ENCODE results near the gene GPX3.

Gene GPX3

DNA sequence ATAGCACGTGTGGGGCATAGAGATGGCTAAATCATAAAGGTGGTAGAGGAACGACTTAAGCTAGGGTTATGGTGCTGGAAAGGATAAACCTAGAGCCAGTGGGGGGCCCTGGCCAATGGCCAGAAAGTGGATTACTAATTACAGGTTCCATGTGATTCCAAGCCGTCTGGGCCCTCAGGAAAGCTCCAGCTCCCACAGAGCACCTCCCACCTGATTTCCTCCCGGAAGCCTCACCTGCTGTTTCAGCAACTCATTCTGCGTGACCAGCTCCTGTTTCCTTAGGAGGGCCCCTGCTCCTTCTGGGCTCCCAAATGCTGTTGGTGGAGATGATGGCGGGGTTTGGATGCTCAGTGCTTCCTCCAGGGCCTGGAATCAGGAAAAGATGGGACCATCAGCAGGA lies 16.2 kb downstream of the GPX3 start:
- no peak overlapping the region for H3K4me3 ChIP-seq (ENCODE audit: low read depth, low read length)
- no peak for DNase-seq (ENCODE audit: low read depth)
- TF ChIP-seq, protein P1, sequence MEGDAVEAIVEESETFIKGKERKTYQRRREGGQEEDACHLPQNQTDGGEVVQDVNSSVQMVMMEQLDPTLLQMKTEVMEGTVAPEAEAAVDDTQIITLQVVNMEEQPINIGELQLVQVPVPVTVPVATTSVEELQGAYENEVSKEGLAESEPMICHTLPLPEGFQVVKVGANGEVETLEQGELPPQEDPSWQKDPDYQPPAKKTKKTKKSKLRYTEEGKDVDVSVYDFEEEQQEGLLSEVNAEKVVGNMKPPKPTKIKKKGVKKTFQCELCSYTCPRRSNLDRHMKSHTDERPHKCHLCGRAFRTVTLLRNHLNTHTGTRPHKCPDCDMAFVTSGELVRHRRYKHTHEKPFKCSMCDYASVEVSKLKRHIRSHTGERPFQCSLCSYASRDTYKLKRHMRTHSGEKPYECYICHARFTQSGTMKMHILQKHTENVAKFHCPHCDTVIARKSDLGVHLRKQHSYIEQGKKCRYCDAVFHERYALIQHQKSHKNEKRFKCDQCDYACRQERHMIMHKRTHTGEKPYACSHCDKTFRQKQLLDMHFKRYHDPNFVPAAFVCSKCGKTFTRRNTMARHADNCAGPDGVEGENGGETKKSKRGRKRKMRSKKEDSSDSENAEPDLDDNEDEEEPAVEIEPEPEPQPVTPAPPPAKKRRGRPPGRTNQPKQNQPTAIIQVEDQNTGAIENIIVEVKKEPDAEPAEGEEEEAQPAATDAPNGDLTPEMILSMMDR (IDR thresholded peaks at IDR 0.05; ENCODE audit: low read depth, low read length, missing control alignments), result no peak
- in situ Hi-C loops (cut with HindIII; ENCODE audit: low sequenced_read_pairs), result loop anchor here (5.0 kb wide), 2 partner anchors 39 to 56 kb away; no protein-coding TSS in a partner anchor

GRCh38 chr5:151037561-151038411 lies 17.4 kb downstream of the GPX3 start:
- peak; percentile 49 for DNase-seq (ENCODE audit: low read depth)
- H3K4me3 ChIP-seq (ENCODE audit: low read depth, low read length), result no peak overlapping the region
- TF ChIP-seq, protein P1 (IDR thresholded peaks at IDR 0.05; ENCODE audit: low read depth, low read length, missing control alignments), result no peak
- in situ Hi-C loops (cut with HindIII; ENCODE audit: low sequenced_read_pairs), result loop anchor here (5.0 kb wide), 2 partner anchors 40 to 55 kb away; no protein-coding TSS in a partner anchor

DNA sequence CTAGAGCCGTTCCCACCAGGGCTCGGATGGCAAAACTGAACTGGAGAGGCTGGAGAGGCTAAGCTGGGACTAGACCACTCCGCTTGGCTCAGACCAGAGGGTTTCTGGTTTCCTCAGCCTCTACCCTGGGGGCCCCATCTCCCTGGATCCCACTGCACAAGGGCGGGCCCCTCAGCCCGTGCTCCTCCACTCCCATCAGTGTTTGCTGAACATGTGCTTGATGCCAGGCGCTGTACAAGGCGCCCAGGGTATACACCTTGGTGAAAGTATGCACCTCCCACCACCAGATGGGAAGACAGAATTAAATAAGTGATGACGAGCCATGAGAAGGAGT lies 18.0 kb downstream of the GPX3 start:
- no peak for DNase-seq (ENCODE audit: low read depth)
- no peak overlapping the region for H3K4me3 ChIP-seq (ENCODE audit: low read depth, low read length)
- TF ChIP-seq, protein P1 (IDR thresholded peaks at IDR 0.05; ENCODE audit: low read depth, low read length, missing control alignments), result no peak
- in situ Hi-C loops (cut with HindIII; ENCODE audit: low sequenced_read_pairs), result loop anchor here (5.0 kb wide), 2 partner anchors 41 to 54 kb away; no protein-coding TSS in a partner anchor

- no peak for DNase-seq (ENCODE audit: low read depth)
- no peak overlapping the region for H3K4me3 ChIP-seq (ENCODE audit: low read depth, low read length)
- TF ChIP-seq, protein P1 (IDR thresholded peaks at IDR 0.05; ENCODE audit: low read depth, low read length, missing control alignments), result no peak
- in situ Hi-C loops (cut with HindIII; ENCODE audit: low sequenced_read_pairs), result loop anchor here (5.0 kb wide), 2 partner anchors 42 to 53 kb away; no protein-coding TSS in a partner anchor
These were observed 18.4 kb downstream of the GPX3 start for GRCh38 chr5:151038801-151039238.

- in situ Hi-C loops (cut with HindIII; ENCODE audit: low sequenced_read_pairs), result loop anchor here (5.0 kb wide), 2 partner anchors 42 to 53 kb away; no protein-coding TSS in a partner anchor
- DNase-seq (ENCODE audit: low read depth), result no peak
- H3K4me3 ChIP-seq (ENCODE audit: low read depth, low read length), result no peak overlapping the region
- TF ChIP-seq, protein P1 (IDR thresholded peaks at IDR 0.05; ENCODE audit: low read depth, low read length, missing control alignments), result no peak
These were observed 19.3 kb downstream of the GPX3 start for GRCh38 chr5:151039665-151040064.

DNA sequence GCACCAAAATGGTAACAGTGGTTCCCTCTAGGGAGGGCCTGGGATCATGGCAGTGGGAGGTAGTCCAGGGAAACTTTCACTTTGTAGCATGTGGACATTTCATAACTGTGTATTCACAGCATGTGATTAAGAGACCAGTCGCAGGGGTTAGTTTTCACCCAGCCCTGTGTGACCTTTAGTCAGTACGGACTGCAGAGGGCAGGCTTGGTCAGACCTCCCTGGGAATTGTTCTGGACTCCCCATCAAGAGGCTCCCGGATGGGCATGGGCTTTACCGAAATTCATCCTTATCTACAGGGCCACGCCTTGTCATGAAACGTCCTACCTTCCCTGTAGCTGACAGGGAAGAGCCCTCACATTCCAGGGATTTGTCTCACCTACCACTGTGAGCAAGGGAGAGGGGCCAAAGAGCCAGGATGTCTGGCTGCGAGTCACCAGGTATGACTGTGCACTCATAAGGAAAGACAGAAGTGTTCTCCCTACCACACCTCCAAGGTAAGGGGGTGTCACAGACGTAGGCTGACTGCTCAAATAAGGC lies 19.9 kb downstream of the GPX3 start:
- no peak for DNase-seq (ENCODE audit: low read depth)
- in situ Hi-C loops (cut with HindIII; ENCODE audit: low sequenced_read_pairs), result no loop called here
- TF ChIP-seq, protein P1 (IDR thresholded peaks at IDR 0.05; ENCODE audit: low read depth, low read length, missing control alignments), result no peak

More for the DNA sequence above, 19.9 kb downstream of the GPX3 start:
- no peak overlapping the region for H3K4me3 ChIP-seq (ENCODE audit: low read depth, low read length)

Data from astrocyte of the cerebellum (primary cell).